K562 (cell line): Measurements from ENCODE around the gene PPFIA3. TPM values are rescaled to one million over a fixed set of nuclear protein-coding genes. Genes with fewer than 3 reads are reported as not detected.

Source experiments
- ATF2 ChIP-seq: sonication (generic); formaldehyde crosslinking; IDR thresholded peaks from 2 replicates; pipeline ENCODE4 v1.8.1; 2022; ENCODE audit warnings: missing genetic modification reagents
- ATF6 ChIP-seq: sonication (generic); formaldehyde crosslinking; IDR thresholded peaks from 2 replicates; pipeline ENCODE4 v1.4.0; 2020; ENCODE audit warnings: mild to moderate bottlenecking, missing genetic modification reagents
- FOXP1 ChIP-seq: sonication (generic); formaldehyde crosslinking; IDR thresholded peaks from 2 replicates; pipeline ENCODE4 v1.8.0; 2022; ENCODE audit warnings: mild to moderate bottlenecking, missing genetic modification reagents
- HDAC3 ChIP-seq: fragments of 450-650 bp; IDR thresholded peaks from 2 replicates; pipeline ENCODE4 v1.6.1; 2018; ENCODE audit warnings: borderline replicate concordance, mild to moderate bottlenecking, moderate library complexity; ENCODE audit not compliant: partially characterized antibody
- HNRNPUL1 ChIP-seq: fragments of 200-400 bp; formaldehyde crosslinking; IDR thresholded peaks from 2 replicates; pipeline ENCODE4 v1.6.1; 2017; ENCODE audit warnings: low read length
- KDM5B ChIP-seq: fragments of 200-600 bp; sonication (generic); IDR thresholded peaks from 2 replicates; pipeline ENCODE4 v1.6.1; 2012; ENCODE audit warnings: low read depth, mild to moderate bottlenecking, moderate library complexity, low read length, control low read depth, inconsistent platforms; ENCODE audit not compliant: insufficient replicate concordance
- NFE2 ChIP-seq: IDR thresholded peaks from 2 replicates; pipeline ENCODE4 v1.6.1; 2014; ENCODE audit warnings: antibody characterized with exemption, low read depth
- PCBP2 ChIP-seq: fragments of 200-400 bp; formaldehyde crosslinking; IDR thresholded peaks from 2 replicates; pipeline ENCODE4 v1.6.1; 2018; ENCODE audit warnings: low read length, low read depth, mild to moderate bottlenecking, moderate library complexity; ENCODE audit not compliant: poor library complexity, severe bottlenecking
- PKNOX1 ChIP-seq: fragments of 450-650 bp; IDR thresholded peaks from 2 replicates; pipeline ENCODE4 v1.6.1; 2016
- PREB ChIP-seq: sonication (generic); formaldehyde crosslinking; IDR thresholded peaks from 2 replicates; pipeline ENCODE4 v1.8.1; 2023; ENCODE audit warnings: mild to moderate bottlenecking, missing genetic modification reagents
- SMAD2 ChIP-seq: fragments of 150-350 bp; IDR thresholded peaks from 2 replicates; pipeline ENCODE4 v1.6.1; 2014; ENCODE audit warnings: low read depth, mild to moderate bottlenecking, low read length
- SP2 ChIP-seq: IDR thresholded peaks from 2 replicates; pipeline ENCODE4 v1.6.1; 2011; ENCODE audit warnings: mild to moderate bottlenecking, low read depth, low read length, moderate library complexity; ENCODE audit not compliant: poor library complexity, severe bottlenecking; ENCODE audit errors: extremely low read depth
- ZBTB17 ChIP-seq: fragments of 450-650 bp; formaldehyde crosslinking; IDR thresholded peaks from 2 replicates; pipeline ENCODE4 v1.4.0; 2020; ENCODE audit warnings: mild to moderate bottlenecking
- ZNF121 ChIP-seq: sonication (generic); formaldehyde crosslinking; conservative IDR thresholded peaks from 2 replicates; pipeline ENCODE4 v1.8.0; 2022; ENCODE audit warnings: missing genetic modification reagents
- ZNF165 ChIP-seq: fragments of 250-450 bp; sonication (Bioruptor Pico); IDR thresholded peaks from 2 replicates; pipeline ENCODE4 v1.4.0; 2020; ENCODE audit warnings: borderline replicate concordance
- ZNF224 ChIP-seq: sonication (generic); formaldehyde crosslinking; IDR thresholded peaks from 2 replicates; pipeline ENCODE4 v1.8.0; 2022; ENCODE audit warnings: mild to moderate bottlenecking, missing genetic modification reagents
- ZNF253 ChIP-seq: fragments of 250-450 bp; sonication (Bioruptor Pico); conservative IDR thresholded peaks from 2 replicates; pipeline ENCODE4 v1.6.1; 2021; ENCODE audit warnings: mild to moderate bottlenecking
- ZNF277 ChIP-seq: fragments of 250-450 bp; sonication (Bioruptor Pico); IDR thresholded peaks from 2 replicates; pipeline ENCODE4 v1.8.0; 2022; ENCODE audit warnings: inconsistent platforms, mild to moderate bottlenecking, moderate library complexity, borderline replicate concordance
- ZNF324 ChIP-seq: fragments of 250-450 bp; sonication (Bioruptor Pico); IDR thresholded peaks from 2 replicates; pipeline ENCODE4 v1.4.0; 2020; ENCODE audit warnings: mild to moderate bottlenecking
- polyA plus RNA-seq, 8 experiments: library from polyadenylated mRNA; depleted of rRNA in 4 of 8; stranded (reverse) in 5 of 8; unstranded in 3 of 8; fragments of >200 nt; fragmentation: Nextera tagmentation in 2 of 8; fragmentation: Illumina TruSeq in 1 of 8; extraction: Ambion mirVana in 2 of 8; extraction: Trizol in 1 of 8; gene quantifications; 2 replicates each; pipeline versions ENCODE4 v1.2.1 to v1.2.3, GENCODE V29; 2011 to 2014; ENCODE audit warnings: inconsistent platforms in 1 of 8, missing spikeins in 1 of 8
- total RNA-seq, 7 experiments: library from RNA; depleted of rRNA in 6 of 7; stranded (reverse); fragments of >200 nt in 6 of 7; fragmentation: Illumina TruSeq in 2 of 7; extraction: Trizol in 2 of 7; gene quantifications; 2 replicates each; pipeline versions ENCODE4 v1.2.1 to v1.2.3, GENCODE V29; 2011 to 2021; ENCODE audit warnings: low replicate concordance in 1 of 7

PPFIA3 gene
- total and polyA plus RNA-seq, 9 of the 15 experiments (the other 6 are each of a cell fraction or from before 2014, with no cell fraction given), result 0.10 to 53.0 (median 17.6) TPM

GRCh38 chr19:49148784-49149651, 29.7 kb downstream of the PPFIA3 start (continued):
- TF ChIP-seq ATF6 (CRISPR knock-in tag) (no peak), HNRNPUL1 (no peak), ATF2 (CRISPR knock-in tag) (no peak), ZNF165 (no peak), ZNF121 (CRISPR knock-in tag) (no peak), ZBTB17 (no peak), KDM5B (peak; percentile 23), ZNF324 (CRISPR knock-in tag) (no peak), NFE2 (no peak), PREB (CRISPR knock-in tag) (no peak), PCBP2 (no peak), SMAD2 (no peak), HDAC3 (no peak), FOXP1 (CRISPR knock-in tag) (peak; percentile 89), SP2 (no peak), ZNF253 (CRISPR knock-in tag) (0 out of 2 replicates have a peak, but pooled peaks have one; percentile 36), ZNF277 (CRISPR knock-in tag) (no peak), PKNOX1 (peak; percentile 71), ZNF224 (CRISPR knock-in tag) (no peak)
